Endothelial cell of umbilical vein (primary cell): ENCODE measurements around the gene SFMBT2. TPM values are rescaled to one million over a fixed set of nuclear protein-coding genes. Genes with fewer than 3 reads are reported as not detected.

Experiments used
- BruUV-seq: library from RNA; stranded (reverse); fragments of 400-500 nt; replicated peaks from 2 replicates; lab custom pipeline; 2021; lab: Mats Ljungman, UMichigan
- CTCF ChIA-PET: fragments of 300-600, 350-600 bp; sonication (Branson Sonifier 250); formaldehyde crosslinking; loops from one replicate; lab custom pipeline; 2021; ENCODE audit warnings: antibody characterized with exemption, inconsistent platforms; lab: Charles Lee
- POLR2A ChIA-PET: fragments of 300-600, 350-600 bp; sonication (Branson Sonifier 250); formaldehyde crosslinking; loops from one replicate; lab custom pipeline; 2021; ENCODE audit warnings: antibody characterized with exemption, inconsistent platforms; lab: Charles Lee
- DNase-seq: peaks from one replicate; pipeline ENCODE4 v3.0.0-alpha.2; 2011; ENCODE audit warnings: low read depth, low spot score
- FAIRE-seq: peaks from 2 replicates; lab custom pipeline; 2011; peaks lifted over from hg19 to GRCh38; lab: Jason Lieb, UNC
- H2AFZ ChIP-seq: 2 replicates; pipeline ENCODE4 v1.6.0; 2012; ENCODE audit warnings: low read depth, low read length, control low read depth, inconsistent platforms
- H3K27ac ChIP-seq: 2 replicates; pipeline ENCODE4 v1.5.1; 2011; ENCODE audit warnings: low read depth, mild to moderate bottlenecking, control low read depth, low read length, moderate library complexity; ENCODE audit not compliant: insufficient read depth
- H3K27me3 ChIP-seq, 2 experiments: 2 replicates each; pipeline versions ENCODE4 v1.6.0 to v1.6.1; 2011; ENCODE audit warnings: low read length in 2 of 2, mixed read lengths in 1 of 2; ENCODE audit not compliant: control insufficient read depth in 2 of 2, insufficient read depth in 2 of 2
- H3K36me3 ChIP-seq, 2 experiments: 2 replicates in 1 of 2; 3 replicates in 1 of 2; pipeline ENCODE4 v1.5.1; 2011; ENCODE audit warnings: low read length in 2 of 2, mild to moderate bottlenecking in 1 of 2, moderate library complexity in 1 of 2; ENCODE audit not compliant: control insufficient read depth in 2 of 2, insufficient read depth in 2 of 2; ENCODE audit errors: extremely low read depth in 1 of 2
- H3K4me1 ChIP-seq: 3 replicates; pipeline ENCODE4 v1.5.1; 2011; ENCODE audit warnings: mild to moderate bottlenecking, low read length; ENCODE audit not compliant: control insufficient read depth, insufficient read depth; ENCODE audit errors: extremely low read depth
- H3K4me2 ChIP-seq: 2 replicates; pipeline ENCODE4 v1.6.1; 2011; ENCODE audit warnings: low read length, control low read depth, mixed read lengths; ENCODE audit not compliant: insufficient read depth
- H3K4me3 ChIP-seq, 3 experiments: fragments of 200-600 bp in 1 of 3; sonication (generic), shearing (Covaris generic) in 1 of 3; replicated peaks in 1 of 3; 2 replicates each; pipeline ENCODE4 v1.5.1; 2011 to 2016; ENCODE audit warnings: control low read depth in 3 of 3, low read length in 3 of 3, mild to moderate bottlenecking in 2 of 3, inconsistent platforms in 1 of 3, low read depth in 1 of 3, moderate library complexity in 1 of 3; ENCODE audit not compliant: insufficient read depth in 1 of 3
- H3K79me2 ChIP-seq: 2 replicates; pipeline ENCODE4 v1.6.0; 2012; ENCODE audit warnings: low read length, inconsistent platforms; ENCODE audit not compliant: control insufficient read depth, insufficient read depth
- H3K9ac ChIP-seq: replicated peaks from 2 replicates; pipeline ENCODE3; 2011; ENCODE audit warnings: low read length, control low read depth; ENCODE audit not compliant: insufficient read depth; ENCODE audit errors: extremely low read depth
- H3K9me1 ChIP-seq: replicated peaks from 3 replicates; pipeline ENCODE4 v1.6.0; 2011; ENCODE audit warnings: mild to moderate bottlenecking, low read length; ENCODE audit not compliant: control insufficient read depth, insufficient read depth; ENCODE audit errors: extremely low read depth
- H3K9me3 ChIP-seq: replicated peaks from 2 replicates; pipeline ENCODE4 v1.5.1; 2012; ENCODE audit warnings: low read length, inconsistent platforms; ENCODE audit not compliant: control insufficient read depth, insufficient read depth
- H4K20me1 ChIP-seq: replicated peaks from 2 replicates; pipeline ENCODE3; 2011; ENCODE audit warnings: mild to moderate bottlenecking, low read length; ENCODE audit not compliant: control insufficient read depth, insufficient read depth; ENCODE audit errors: extremely low read depth
- CTCF ChIP-seq, 2 donors: IDR thresholded peaks; 1 replicate in 1 of 2; 2 replicates in 1 of 2; pipeline ENCODE4 v1.5.1; 2011; ENCODE audit warnings: low read length in 2 of 2, mild to moderate bottlenecking in 2 of 2, moderate library complexity in 2 of 2, control low read depth in 1 of 2, inconsistent platforms in 1 of 2, low read depth in 1 of 2; ENCODE audit not compliant: insufficient read depth in 1 of 2; ENCODE audit errors: extremely low read depth in 1 of 2
- EZH2 ChIP-seq: IDR thresholded peaks from 2 replicates; pipeline ENCODE4 v1.6.1; 2012; ENCODE audit warnings: borderline replicate concordance, low read depth, mild to moderate bottlenecking, moderate library complexity, low read length, inconsistent platforms; ENCODE audit not compliant: severe bottlenecking
- FOS ChIP-seq: IDR thresholded peaks from 2 replicates; pipeline ENCODE4 v1.6.1; 2011; ENCODE audit warnings: mild to moderate bottlenecking, low read length, moderate library complexity, borderline replicate concordance; ENCODE audit not compliant: insufficient read depth
- GATA2 ChIP-seq: IDR thresholded peaks from 2 replicates; pipeline ENCODE4 v1.7.0; 2011; ENCODE audit warnings: low read depth, mild to moderate bottlenecking, moderate library complexity, mixed read lengths, low read length; ENCODE audit not compliant: insufficient read length, insufficient read depth
- JUN ChIP-seq: IDR thresholded peaks from 2 replicates; pipeline ENCODE4 v1.6.1; 2011; ENCODE audit warnings: borderline replicate concordance, low read depth; ENCODE audit not compliant: insufficient read length, insufficient read depth
- MAX ChIP-seq: IDR thresholded peaks from 2 replicates; pipeline ENCODE4 v1.6.1; 2011; ENCODE audit not compliant: insufficient read depth, insufficient read length
- MYC ChIP-seq: IDR thresholded peaks from one replicate; pipeline ENCODE4 v1.6.1; 2011; ENCODE audit warnings: mild to moderate bottlenecking, low read depth, low read length
- POLR2A ChIP-seq: IDR thresholded peaks from 2 replicates; pipeline ENCODE4 v1.6.1; 2012; ENCODE audit warnings: low read depth, mild to moderate bottlenecking, control low read depth, low read length
- POLR2AphosphoS5 ChIP-seq: IDR thresholded peaks from 2 replicates; pipeline ENCODE4 v1.6.1; 2012; ENCODE audit warnings: low read depth, mild to moderate bottlenecking, control low read depth, low read length, moderate library complexity; ENCODE audit not compliant: insufficient read depth
- dilution Hi-C: fragments of 300-500 bp; cut with MboI; formaldehyde crosslinking; loops from one replicate; pipeline ENCODE4 v1.15.0; 2019; ENCODE audit warnings: low sequenced_read_pairs; ENCODE audit not compliant: extremely low pct_ligation_motif_present
- intact Hi-C: fragments of 100-400 bp; cut with micrococcal nuclease; formaldehyde crosslinking; loops from one replicate; pipeline ENCODE4 v1.10.0; 2022
- polyA plus RNA-seq, 4 experiments: library from polyadenylated mRNA; depleted of rRNA in 3 of 4; stranded (reverse) in 3 of 4; unstranded in 1 of 4; fragments of >200 nt; gene quantifications; 2 replicates each; pipeline versions ENCODE4 v1.2.1 to v1.2.3, GENCODE V29; 2011 to 2012; ENCODE audit warnings: missing spikeins in 1 of 4
- total RNA-seq: library from RNA; stranded (reverse); gene quantifications from 2 replicates; pipeline ENCODE4 v1.2.3, GENCODE V29; 2021

Gene SFMBT2
- total and polyA plus RNA-seq, 2 donors (not counting 3 experiments of a cell fraction or from before 2014, with no cell fraction given), result 0.14 to 0.64 TPM

DNA sequence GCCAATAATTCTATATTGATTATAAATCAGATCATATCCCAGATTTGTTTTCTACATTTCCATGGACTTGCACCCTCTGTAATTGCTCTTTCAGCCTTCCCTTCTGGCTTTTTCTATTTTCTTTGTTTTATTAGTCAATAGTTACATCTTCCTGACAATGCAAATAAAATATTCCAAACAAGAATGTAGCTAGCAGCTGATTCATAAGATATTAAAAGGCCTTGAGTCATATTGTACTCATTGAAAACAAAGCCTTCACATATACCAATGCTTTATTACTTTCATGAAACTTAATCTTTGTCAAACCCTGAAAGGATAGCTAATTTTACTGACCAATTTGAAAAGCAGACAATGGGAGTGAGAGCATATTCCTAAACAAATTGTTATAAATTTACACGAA, 10.7 kb upstream of the SFMBT2 start:
- intact Hi-C loops (no loop called here), dilution Hi-C loops (no loop called here)
- H3K36me3 ChIP-seq, result no peaks in the 10 kb centered on the region
- ChIA-PET POLR2A (no interaction called here), CTCF (interaction anchor here (2.5 kb wide), 1 partner anchor 10 kb away, joined by 8 read pairs; the partner anchor contains the start of gene SFMBT2)
- H3K9ac ChIP-seq, result no peak overlapping the region
- no peaks in the 10 kb centered on the region for H3K9me1 ChIP-seq
- TF ChIP-seq MAX (no peak), POLR2A (no peak), CTCF (IDR thresholded peaks at IDR 0.05; ENCODE audit: extremely low read depth in 1 of 2, insufficient read depth in 1 of 2, low read depth in 1 of 2, low read length in 2 of 2) (no peak), POLR2AphosphoS5 (no peak), EZH2 (no peak), GATA2 (no peak), FOS (no peak), MYC (no peak), JUN (no peak)
- no peak overlapping the region for H3K4me3 ChIP-seq
- H3K9me3 ChIP-seq, result no peaks in the 10 kb centered on the region
- no peaks in the 10 kb centered on the region for H3K79me2 ChIP-seq
- DNase-seq (no peak), FAIRE-seq (no peak)
- H3K4me2 ChIP-seq, result no peak overlapping the region
- no peak overlapping the region for H2AFZ ChIP-seq
- H3K4me1 ChIP-seq, result no peaks in the 10 kb centered on the region
- no TSS peak for BruUV-seq
- no peaks in the 10 kb centered on the region for H4K20me1 ChIP-seq
- peaks cover 0 to 1% of the 10 kb centered on the region in 2 experiments for H3K27me3 ChIP-seq
- no peak overlapping the region for H3K27ac ChIP-seq
